DMS153 treated with DMSO at 0.1 percent for 48 hours (cell line): Measurements from ENCODE around the gene RPL27A.
A peak's percentile ranks its signal among the peaks of the same experiment; 100 is the strongest.

Source experiments
- DNase-seq: peaks from one replicate; lab custom pipeline; 2025; ENCODE audit not compliant: unreplicated experiment; lab: John Stamatoyannopoulos, UW

RPL27A gene

DNA sequence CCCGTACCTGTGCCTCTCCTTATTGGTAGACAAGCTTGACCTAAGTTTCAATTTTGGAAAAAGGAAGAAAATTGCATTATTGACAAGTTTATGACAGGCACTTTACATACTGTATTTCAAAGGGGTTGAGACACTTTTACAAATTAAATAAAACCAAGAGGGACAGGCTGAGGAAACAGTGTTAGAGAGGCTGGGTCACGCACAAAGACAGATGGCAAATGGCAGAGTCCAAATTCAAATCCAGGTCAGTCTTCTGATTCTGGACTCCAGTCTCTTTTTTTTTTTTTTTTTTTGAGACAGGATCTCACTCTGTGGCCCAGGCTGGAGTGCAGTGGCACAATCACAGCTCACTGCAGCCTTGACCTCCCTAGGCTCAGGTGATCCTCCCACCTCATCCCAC lies 10.2 kb upstream of the RPL27A start:
- no peak for DNase-seq

- no peak for DNase-seq
Measured at GRCh38 chr11:8674859-8675258, 7.7 kb upstream of the RPL27A start.

- no peak for DNase-seq
Measured at GRCh38 chr11:8676458-8676857, 6.1 kb upstream of the RPL27A start.

DNA sequence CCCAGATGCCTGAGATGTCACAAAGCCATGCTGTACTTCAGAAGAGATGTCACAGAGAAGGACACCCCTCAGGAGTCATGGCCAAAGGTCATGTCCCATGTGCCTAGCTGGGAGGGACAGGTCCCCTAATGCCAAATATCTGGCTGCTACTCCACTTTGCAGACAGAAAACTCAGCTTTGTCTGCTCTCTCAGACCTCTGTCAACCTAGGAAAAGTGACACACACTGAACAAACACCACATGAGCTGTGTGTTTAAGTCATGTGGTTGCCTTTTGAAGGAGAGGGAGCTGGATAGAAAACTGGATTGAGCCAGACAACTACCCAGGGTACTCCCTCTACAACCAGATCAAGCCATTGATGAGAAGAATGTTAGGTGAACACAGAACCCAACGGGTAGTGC lies 3.6 kb upstream of the RPL27A start:
- no peak for DNase-seq

DNA sequence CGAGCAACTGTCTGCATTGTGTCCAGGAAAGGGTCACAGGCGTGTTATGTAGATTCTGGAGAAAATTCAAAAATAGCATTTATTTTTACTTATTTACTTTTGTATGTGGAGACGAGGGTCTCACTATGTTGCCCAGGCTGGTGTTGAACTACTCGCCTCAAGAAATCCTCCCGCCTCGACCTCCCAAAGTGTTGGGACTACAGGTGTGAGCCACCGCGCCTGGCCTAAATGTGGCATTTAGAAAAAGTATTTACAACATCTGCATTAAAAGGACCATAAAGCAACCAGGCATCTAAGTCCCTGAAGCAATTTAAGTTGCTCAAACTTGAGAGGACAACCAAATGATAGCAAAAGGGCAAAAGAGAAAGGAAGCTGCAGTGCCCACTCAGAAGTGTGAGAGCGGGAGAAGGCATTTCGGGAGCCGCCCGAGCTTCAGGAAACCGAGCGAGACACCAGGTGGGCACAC lies 722 bp upstream of the RPL27A start:
- no peak for DNase-seq

GRCh38 chr11:8683115-8683807 lies 669 bp downstream of the RPL27A start:
- no peak for DNase-seq

- no peak for DNase-seq
Measured at GRCh38 chr11:8684600-8685290, 2.2 kb downstream of the RPL27A start.

GRCh38 chr11:8685306-8685705 lies 2.7 kb downstream of the RPL27A start:
- DNase-seq = no peak

GRCh38 chr11:8685820-8686219 lies 3.2 kb downstream of the RPL27A start:
- DNase-seq = no peak

GRCh38 chr11:8686325-8686724 lies 3.7 kb downstream of the RPL27A start:
- no peak for DNase-seq

GRCh38 chr11:8688414-8689362 lies 6.1 kb downstream of the RPL27A start:
- DNase-seq = peak; percentile 96

- DNase-seq = no peak
Measured at GRCh38 chr11:8689726-8690255, 7.2 kb downstream of the RPL27A start.

- DNase-seq = no peak
Measured at GRCh38 chr11:8690374-8691342, 8.1 kb downstream of the RPL27A start.

DNA sequence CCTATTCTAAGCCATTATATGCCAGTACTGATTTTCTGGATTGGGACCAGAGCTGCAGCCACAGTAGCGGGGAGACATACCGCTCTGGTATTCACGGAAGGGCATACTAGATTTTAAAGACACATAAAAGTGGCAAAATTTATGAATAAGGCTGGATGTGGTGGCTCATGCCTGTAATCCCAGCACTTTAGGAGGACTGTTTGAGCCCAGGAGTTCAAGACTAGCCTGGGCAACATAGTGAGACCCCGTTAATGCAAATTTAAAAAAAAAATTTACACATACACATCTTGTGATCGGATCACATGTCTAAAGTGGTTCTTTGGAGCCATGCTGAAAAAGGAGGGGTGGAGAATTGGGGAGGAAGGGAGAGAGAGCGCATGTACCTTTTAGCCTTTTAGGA lies 9.0 kb downstream of the RPL27A start:
- no peak for DNase-seq

DNA sequence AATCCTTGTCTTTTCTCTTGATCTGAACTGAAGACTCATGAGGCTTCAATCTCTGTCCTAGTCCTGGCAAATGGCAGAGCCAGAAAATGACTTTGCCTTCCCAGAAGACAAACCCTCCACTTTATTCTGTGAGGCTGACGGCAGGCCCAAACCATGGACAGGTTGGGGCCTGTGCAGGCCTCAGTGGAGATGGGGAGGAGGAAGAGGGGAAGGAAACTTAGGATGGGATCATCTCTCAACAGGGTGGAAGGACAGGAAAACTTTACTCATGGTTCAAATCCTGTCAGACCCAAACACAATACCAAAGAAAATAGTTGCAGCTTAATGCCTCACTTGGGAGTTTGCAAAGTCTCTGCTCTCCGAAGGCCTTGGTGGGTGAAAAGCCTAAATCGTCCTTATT lies 9.8 kb downstream of the RPL27A start:
- DNase-seq = no peak

DNA sequence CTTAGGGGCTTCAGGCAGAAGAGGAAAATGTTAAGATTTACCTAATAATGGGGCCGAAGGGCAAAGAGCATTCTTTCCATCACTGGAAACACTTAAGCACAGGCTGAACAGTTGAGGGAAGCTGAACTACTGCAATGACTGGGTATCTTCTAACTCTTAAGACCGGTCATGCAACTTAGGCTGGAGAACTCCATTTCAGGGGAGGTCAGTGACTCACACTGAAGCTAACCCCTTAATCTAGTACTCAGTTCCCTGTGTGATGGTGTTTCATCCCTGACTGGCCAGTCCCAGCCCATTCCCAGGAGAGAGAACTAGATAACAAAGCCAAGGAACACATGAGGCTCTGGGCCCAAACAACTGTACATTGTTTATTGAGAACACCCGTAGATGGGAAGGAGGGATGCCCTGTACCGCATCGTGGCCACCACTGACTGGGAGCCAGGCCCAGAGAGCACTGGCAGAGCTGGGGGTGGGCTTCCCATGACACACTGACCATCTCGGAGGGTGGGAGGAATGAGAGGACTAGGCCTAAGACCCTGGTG lies 10.5 kb downstream of the RPL27A start:
- DNase-seq = no peak

GRCh38 chr11:8693555-8693954 lies 11.0 kb downstream of the RPL27A start:
- no peak for DNase-seq

DNA sequence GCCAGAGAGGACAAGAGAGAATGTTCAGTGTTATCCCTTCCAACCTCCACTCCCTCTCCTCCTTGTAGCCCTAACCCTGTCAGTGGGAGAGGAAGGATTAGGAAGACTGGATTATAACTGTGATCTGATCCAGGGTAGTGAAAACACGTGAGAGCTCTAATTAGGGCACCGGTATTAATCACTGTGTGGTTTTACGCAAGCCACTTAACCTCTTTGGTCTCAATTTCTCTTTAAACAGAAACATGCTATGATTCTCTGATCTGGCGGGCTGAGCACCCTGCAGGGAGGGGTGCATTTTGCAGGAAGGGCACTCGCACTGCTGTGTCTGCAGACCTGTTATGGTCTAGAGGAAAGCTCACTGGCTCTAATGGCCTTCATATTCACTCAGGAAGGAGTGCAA lies 11.5 kb downstream of the RPL27A start:
- DNase-seq = no peak

DNA sequence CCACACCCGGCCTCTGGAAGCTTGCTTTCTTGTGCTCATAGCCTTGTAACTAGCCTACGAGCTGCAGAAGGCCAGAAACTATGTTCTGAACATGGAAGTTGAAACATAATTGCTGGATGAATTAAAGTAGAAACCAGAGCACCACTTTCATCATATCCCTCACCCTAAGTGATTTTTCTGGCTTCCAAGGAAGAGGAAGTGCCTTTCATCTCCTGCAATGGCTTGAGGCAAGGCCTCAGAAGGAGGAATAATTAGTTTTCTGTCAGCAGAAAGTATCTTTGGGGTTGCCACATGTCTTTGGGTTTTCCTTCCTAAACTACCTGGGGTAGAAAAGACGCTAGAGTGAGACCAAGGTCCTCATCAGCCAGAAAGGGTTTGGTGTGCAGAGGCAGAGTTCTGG lies 14.5 kb downstream of the RPL27A start:
- DNase-seq = no peak

DNA sequence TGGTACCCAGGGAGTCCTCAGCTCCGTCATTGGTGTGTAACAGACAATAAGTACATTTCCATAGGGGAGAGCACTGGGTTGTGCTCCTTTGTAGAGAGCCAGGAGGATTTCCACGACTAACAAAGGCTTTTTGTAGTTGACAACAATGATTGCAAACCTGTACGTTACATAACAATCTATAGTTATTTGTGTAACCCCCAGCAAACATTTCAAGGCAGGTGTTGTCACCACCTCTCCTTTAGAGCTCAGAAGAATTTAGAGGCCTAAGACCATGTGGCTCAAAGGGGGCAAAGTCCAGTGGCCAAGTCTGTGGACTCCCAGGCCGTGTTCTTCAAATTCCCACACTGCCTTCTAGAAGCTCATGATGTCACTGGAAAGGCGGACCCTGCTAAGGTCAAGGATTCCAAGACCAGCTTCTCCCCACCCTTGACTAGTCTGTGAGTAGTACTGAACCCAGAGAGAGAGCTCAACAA lies 15.8 kb downstream of the RPL27A start:
- no peak for DNase-seq
